Medulla oblongata (tissue), 1 donor: ENCODE data around the gene MAP3K2.

Experiments used
- DNase-seq: peaks from one replicate; pipeline ENCODE4 v3.0.0-alpha.2; 2015; ENCODE audit errors: extremely low spot score

The MAP3K2 gene, protein sequence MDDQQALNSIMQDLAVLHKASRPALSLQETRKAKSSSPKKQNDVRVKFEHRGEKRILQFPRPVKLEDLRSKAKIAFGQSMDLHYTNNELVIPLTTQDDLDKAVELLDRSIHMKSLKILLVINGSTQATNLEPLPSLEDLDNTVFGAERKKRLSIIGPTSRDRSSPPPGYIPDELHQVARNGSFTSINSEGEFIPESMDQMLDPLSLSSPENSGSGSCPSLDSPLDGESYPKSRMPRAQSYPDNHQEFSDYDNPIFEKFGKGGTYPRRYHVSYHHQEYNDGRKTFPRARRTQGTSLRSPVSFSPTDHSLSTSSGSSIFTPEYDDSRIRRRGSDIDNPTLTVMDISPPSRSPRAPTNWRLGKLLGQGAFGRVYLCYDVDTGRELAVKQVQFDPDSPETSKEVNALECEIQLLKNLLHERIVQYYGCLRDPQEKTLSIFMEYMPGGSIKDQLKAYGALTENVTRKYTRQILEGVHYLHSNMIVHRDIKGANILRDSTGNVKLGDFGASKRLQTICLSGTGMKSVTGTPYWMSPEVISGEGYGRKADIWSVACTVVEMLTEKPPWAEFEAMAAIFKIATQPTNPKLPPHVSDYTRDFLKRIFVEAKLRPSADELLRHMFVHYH

GRCh38 chr2:127387655-127388422, at the start of gene MAP3K2:
Gene MAP3K2 (minus strand): TSS chr2:127387975. CDS start chr2:127343129, 44,846 bp downstream.
- peak; percentile 94 for DNase-seq

DNA sequence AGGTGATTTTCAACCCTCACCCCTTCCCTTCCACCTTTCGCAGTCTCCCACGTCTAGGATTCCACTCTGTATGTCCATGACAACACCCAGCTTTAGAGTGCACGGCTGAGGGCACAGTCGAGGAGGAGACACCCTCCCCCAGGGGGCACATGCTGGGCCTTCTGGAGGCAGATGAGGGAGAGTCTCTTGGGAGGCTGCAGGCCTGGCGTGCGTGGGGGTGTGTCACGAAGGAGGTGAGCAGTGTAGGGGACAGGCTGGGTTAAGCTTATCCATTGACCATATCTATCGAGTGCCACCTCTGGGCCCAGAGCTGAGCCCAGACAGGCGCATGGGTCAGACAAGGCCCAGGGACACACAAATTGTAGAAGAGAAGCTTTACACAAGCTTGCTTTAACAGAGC, 49.3 kb upstream of the MAP3K2 start:
- no peak for DNase-seq

DNA sequence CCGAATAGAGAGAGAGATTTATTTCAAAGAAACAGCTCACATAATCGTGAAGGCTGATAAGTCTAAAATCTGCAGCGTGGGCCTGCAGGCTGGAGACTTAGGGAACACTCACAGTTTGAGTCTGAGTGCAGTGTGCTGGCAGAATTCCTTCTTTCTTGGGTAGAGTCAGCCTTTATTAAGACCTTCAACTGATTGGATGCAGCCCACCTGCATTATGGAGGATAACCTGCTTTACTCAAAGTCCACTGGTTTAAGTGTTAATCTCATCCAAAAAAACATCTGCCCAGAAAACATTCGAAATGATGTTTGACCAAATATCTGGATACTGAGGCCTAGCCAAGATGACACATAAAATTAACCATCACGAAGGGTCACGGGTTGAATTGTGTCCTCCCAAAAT, 46.7 kb upstream of the MAP3K2 start:
- DNase-seq: no peak

DNA sequence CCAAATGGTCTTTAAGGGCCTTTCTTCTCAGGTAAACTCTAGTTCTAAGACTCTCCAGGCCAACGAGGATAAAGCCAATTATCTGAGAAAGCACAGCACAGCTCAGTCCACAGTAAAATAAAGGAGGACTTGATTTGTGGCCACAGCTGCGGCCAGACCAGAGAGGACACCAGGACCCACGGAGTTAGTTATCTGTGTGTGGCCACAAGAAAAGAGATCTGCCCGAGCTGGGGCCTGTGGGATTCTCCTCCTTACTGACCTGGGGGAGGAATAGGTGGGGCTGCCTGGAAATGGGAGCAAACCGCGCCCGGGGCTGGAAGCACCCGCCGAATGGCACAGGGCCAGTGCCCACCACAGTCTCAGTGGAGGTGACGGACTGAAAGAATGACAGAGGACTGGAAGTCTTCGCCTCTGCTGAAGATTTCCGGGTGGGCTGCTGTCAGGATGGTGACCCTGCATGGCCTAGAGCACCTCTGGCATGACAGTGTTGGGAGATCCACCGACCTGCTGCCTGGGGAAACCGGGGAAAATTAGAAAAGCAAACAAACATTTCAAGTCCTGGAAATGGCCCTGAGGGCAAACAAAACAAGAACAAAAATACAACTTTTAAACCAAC, 43.7 kb upstream of the MAP3K2 start:
- no peak for DNase-seq

GRCh38 chr2:127429844-127430425, 42.2 kb upstream of the MAP3K2 start:
- DNase-seq: no peak

DNA sequence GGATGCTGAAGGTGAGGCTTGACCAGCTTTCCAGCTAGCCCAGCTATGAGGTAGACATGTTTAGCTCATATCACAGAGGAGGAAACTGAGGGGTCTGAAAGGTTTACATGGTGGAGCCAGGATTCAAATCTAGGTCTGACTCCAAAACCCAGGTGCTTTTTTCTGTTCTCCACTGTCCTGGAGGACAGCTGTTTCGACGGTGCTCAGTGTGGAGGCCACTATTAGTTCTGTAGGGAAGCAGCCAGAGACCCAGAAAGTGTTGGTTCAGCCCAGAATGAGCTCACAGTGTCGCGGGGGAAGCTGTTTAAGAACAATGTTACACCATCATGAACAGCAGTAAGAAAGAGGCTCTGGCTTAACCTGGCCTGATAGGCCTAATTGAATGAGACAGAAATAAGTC, 41.5 kb upstream of the MAP3K2 start:
- DNase-seq: no peak

DNA sequence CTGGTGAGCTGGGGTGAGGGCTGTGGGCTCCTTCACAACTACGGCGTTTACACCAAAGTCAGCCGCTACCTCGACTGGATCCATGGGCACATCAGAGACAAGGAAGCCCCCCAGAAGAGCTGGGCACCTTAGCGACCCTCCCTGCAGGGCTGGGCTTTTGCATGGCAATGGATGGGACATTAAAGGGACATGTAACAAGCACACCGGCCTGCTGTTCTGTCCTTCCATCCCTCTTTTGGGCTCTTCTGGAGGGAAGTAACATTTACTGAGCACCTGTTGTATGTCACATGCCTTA, 41.0 kb upstream of the MAP3K2 start:
- DNase-seq: no peak

- no peak for DNase-seq
Observed at GRCh38 chr2:127428057-127428814, 40.5 kb upstream of the MAP3K2 start.

- no peak for DNase-seq
Observed at GRCh38 chr2:127427376-127428056, 39.7 kb upstream of the MAP3K2 start.

DNA sequence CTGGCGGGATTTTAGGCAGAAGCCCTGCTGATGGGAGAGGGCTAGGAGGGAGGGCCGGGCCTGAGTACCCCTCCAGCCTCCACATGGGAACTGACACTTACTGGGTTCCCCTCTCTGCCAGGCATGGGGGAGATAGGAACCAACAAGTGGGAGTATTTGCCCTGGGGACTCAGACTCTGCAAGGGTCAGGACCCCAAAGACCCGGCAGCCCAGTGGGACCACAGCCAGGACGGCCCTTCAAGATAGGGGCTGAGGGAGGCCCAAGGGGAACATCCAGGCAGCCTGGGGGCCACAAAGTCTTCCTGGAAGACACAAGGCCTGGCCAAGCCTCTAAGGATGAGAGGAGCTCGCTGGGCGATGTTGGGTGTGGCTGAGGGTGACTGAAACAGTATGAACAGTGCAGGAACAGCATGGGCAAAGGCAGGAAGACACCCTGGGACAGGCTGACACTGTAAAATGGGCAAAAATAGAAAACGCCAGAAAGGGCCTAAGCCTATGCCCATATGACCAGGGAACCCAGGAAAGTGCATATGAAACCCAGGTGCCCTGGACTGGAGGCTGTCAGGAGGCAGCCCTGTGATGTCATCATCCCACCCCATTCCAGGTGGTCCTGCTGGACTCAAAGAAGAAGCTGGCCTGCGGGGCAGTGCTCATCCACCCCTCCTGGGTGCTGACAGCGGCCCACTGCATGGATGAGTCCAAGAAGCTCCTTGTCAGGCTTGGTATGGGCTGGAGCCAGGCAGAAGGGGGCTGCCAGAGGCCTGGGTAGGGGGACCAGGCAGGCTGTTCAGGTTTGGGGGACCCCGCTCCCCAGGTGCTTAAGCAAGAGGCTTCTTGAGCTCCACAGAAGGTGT, 39.0 kb upstream of the MAP3K2 start:
- no peak for DNase-seq

DNA sequence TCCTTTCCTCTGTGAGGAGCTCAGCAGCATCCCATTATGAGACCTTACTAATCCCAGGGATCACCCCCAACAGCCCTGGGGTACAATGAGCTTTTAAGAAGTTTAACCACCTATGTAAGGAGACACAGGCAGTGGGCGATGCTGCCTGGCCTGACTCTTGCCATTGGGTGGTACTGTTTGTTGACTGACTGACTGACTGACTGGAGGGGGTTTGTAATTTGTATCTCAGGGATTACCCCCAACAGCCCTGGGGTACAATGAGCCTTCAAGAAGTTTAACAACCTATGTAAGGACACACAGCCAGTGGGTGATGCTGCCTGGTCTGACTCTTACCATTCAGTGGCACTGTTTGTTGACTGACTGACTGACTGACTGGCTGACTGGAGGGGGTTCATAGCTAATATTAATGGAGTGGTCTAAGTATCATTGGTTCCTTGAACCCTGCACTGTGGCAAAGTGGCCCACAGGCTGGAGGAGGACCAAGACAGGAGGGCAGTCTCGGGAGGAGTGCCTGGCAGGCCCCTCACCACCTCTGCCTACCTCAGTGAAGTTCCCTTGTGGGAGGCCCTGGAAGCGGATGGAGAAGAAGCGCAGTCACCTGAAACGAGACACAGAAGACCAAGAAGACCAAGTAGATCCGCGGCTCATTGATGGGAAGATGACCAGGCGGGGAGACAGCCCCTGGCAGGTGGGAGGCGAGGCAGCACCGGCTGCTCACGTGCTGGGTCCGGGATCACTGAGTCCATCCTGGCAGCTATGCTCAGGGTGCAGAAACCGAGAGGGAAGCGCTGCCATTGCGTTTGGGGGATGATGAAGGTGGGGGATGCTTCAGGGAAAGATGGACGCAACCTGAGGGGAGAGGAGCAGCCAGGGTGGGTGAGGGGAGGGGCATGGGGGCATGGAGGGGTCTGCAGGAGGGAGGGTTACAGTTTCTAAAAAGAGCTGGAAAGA, 38.0 kb upstream of the MAP3K2 start:
- DNase-seq: no peak

- DNase-seq: no peak
Observed at GRCh38 chr2:127424598-127425520, 37.1 kb upstream of the MAP3K2 start.

DNA sequence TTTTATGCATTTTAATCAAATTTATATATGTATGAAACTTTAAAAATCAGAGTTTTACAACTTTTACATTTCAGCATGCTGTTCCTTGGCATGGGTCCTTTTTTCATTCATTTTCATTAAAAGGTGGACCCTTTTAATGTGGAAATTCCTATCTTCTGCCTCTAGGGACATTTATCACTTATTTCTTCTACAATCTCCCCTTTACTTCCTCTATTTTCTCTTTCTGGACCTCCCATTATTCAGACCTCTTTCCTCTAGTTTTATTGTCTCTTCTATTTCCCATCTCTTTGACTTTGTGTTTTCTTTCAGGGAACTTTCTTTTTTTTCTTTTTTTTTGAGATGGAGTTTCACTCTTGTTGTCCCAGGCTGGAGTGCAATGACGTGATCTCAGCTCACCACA, 36.1 kb upstream of the MAP3K2 start:
- no peak for DNase-seq

DNA sequence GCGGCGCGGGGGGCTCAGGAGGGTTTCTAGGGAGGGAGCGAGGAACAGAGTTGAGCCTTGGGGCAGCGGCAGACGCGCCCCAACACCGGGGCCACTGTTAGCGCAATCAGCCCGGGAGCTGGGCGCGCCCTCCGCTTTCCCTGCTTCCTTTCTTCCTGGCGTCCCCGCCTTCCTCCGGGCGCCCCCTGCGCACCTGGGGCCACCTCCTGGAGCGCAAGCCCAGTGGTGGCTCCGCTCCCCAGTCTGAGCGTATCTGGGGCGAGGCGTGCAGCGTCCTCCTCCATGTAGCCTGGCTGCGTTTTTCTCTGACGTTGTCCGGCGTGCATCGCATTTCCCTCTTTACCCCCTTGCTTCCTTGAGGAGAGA, 35.7 kb upstream of the MAP3K2 start:
- DNase-seq: no peak

- DNase-seq: no peak
Observed at GRCh38 chr2:127422559-127423477, 35.0 kb upstream of the MAP3K2 start.

GRCh38 chr2:127421871-127422558, 34.2 kb upstream of the MAP3K2 start:
- no peak for DNase-seq
